ENCODE results near the gene WBP4. TPM values are rescaled to one million over a fixed set of nuclear protein-coding genes. Genes with fewer than 3 reads are reported as not detected.

The WBP4 gene
- total and polyA plus RNA-seq, 2 of the 13 experiments (the other 11 are each of a cell fraction or from before 2014, with no cell fraction given), result 6.7 to 11.7 TPM

DNA sequence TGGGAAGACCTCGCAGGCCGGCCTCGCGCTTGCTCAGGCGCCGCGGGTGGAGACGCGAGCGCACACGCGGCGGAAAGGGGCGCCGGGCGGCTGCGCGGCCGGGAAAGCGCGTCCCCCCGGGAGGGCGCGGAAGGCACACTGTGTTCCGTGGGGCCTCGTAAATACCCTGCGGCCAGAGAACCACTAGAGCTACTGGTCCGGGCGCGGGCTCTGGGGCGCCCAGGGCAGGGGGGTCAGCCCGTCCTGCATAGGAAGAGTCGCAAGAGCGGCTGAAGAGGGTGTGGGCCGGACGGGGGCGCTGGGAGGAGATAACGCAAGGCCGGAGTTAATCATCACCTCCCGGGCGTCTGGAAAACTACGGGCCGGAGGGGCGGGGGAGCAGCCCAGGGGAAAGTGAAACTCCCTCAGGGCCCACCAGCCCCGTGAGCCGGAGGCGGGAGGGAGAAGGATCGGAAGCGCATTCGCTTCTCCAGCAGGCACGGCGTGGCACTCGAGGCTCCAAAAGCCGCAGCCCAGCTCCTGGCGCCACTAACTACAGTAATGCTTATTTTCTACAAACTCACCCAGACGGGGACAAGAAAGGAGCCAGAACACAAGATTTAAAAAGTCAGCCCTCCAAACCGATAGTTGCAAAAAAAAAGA is 1.1 kb upstream of the WBP4 start (continued):
- TF ChIP-seq, protein P1, sequence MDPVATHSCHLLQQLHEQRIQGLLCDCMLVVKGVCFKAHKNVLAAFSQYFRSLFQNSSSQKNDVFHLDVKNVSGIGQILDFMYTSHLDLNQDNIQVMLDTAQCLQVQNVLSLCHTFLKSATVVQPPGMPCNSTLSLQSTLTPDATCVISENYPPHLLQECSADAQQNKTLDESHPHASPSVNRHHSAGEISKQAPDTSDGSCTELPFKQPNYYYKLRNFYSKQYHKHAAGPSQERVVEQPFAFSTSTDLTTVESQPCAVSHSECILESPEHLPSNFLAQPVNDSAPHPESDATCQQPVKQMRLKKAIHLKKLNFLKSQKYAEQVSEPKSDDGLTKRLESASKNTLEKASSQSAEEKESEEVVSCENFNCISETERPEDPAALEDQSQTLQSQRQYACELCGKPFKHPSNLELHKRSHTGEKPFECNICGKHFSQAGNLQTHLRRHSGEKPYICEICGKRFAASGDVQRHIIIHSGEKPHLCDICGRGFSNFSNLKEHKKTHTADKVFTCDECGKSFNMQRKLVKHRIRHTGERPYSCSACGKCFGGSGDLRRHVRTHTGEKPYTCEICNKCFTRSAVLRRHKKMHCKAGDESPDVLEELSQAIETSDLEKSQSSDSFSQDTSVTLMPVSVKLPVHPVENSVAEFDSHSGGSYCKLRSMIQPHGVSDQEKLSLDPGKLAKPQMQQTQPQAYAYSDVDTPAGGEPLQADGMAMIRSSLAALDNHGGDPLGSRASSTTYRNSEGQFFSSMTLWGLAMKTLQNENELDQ (CRISPR knock-in tag; IDR thresholded peaks at IDR 0.05; ENCODE audit: borderline replicate concordance), result no peak
- TF ChIP-seq TFE3 (CRISPR knock-in tag; IDR thresholded peaks at IDR 0.05) (peak; percentile 48; the same call in 1 of the 2 replicates), PAF1 (CRISPR knock-in tag; IDR thresholded peaks at IDR 0.05) (no peak)
- TF ChIP-seq, protein P2, sequence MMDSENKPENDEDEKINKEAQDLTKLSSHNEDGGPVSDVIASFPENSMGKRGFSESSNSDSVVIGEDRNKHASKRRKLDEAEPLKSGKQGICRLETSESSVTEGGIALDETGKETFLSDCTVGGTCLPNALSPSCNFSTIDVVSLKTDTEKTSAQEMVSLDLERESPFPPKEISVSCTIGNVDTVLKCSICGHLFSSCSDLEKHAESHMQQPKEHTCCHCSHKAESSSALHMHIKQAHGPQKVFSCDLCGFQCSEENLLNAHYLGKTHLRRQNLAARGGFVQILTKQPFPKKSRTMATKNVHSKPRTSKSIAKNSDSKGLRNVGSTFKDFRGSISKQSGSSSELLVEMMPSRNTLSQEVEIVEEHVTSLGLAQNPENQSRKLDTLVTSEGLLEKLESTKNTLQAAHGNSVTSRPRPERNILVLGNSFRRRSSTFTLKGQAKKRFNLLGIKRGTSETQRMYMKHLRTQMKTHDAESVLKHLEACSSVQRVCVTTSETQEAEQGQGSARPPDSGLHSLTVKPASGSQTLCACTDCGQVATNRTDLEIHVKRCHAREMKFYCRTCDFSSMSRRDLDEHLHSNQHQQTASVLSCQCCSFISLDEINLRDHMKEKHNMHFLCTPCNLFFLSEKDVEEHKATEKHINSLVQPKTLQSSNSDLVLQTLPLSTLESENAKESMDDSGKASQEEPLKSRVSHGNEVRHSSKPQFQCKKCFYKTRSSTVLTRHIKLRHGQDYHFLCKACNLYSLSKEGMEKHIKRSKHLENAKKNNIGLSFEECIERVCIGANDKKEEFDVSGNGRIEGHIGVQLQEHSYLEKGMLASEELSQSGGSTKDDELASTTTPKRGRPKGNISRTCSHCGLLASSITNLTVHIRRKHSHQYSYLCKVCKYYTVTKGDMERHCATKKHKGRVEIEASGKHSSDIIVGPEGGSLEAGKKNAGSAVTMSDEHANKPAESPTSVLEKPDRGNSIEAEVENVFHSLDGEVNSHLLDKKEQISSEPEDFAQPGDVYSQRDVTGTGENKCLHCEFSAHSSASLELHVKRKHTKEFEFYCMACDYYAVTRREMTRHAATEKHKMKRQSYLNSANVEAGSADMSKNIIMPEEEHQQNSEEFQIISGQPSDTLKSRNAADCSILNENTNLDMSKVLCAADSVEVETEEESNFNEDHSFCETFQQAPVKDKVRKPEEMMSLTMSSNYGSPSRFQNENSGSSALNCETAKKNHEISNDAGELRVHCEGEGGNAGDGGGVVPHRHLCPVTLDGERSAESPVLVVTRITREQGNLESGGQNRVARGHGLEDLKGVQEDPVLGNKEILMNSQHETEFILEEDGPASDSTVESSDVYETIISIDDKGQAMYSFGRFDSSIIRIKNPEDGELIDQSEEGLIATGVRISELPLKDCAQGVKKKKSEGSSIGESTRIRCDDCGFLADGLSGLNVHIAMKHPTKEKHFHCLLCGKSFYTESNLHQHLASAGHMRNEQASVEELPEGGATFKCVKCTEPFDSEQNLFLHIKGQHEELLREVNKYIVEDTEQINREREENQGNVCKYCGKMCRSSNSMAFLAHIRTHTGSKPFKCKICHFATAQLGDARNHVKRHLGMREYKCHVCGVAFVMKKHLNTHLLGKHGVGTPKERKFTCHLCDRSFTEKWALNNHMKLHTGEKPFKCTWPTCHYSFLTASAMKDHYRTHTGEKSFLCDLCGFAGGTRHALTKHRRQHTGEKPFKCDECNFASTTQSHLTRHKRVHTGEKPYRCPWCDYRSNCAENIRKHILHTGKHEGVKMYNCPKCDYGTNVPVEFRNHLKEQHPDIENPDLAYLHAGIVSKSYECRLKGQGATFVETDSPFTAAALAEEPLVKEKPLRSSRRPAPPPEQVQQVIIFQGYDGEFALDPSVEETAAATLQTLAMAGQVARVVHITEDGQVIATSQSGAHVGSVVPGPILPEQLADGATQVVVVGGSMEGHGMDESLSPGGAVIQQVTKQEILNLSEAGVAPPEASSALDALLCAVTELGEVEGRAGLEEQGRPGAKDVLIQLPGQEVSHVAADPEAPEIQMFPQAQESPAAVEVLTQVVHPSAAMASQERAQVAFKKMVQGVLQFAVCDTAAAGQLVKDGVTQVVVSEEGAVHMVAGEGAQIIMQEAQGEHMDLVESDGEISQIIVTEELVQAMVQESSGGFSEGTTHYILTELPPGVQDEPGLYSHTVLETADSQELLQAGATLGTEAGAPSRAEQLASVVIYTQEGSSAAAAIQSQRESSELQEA (CRISPR knock-in tag; IDR thresholded peaks at IDR 0.05; ENCODE audit: not compliant biosample characterization), result no peak
- TF ChIP-seq, protein P3, sequence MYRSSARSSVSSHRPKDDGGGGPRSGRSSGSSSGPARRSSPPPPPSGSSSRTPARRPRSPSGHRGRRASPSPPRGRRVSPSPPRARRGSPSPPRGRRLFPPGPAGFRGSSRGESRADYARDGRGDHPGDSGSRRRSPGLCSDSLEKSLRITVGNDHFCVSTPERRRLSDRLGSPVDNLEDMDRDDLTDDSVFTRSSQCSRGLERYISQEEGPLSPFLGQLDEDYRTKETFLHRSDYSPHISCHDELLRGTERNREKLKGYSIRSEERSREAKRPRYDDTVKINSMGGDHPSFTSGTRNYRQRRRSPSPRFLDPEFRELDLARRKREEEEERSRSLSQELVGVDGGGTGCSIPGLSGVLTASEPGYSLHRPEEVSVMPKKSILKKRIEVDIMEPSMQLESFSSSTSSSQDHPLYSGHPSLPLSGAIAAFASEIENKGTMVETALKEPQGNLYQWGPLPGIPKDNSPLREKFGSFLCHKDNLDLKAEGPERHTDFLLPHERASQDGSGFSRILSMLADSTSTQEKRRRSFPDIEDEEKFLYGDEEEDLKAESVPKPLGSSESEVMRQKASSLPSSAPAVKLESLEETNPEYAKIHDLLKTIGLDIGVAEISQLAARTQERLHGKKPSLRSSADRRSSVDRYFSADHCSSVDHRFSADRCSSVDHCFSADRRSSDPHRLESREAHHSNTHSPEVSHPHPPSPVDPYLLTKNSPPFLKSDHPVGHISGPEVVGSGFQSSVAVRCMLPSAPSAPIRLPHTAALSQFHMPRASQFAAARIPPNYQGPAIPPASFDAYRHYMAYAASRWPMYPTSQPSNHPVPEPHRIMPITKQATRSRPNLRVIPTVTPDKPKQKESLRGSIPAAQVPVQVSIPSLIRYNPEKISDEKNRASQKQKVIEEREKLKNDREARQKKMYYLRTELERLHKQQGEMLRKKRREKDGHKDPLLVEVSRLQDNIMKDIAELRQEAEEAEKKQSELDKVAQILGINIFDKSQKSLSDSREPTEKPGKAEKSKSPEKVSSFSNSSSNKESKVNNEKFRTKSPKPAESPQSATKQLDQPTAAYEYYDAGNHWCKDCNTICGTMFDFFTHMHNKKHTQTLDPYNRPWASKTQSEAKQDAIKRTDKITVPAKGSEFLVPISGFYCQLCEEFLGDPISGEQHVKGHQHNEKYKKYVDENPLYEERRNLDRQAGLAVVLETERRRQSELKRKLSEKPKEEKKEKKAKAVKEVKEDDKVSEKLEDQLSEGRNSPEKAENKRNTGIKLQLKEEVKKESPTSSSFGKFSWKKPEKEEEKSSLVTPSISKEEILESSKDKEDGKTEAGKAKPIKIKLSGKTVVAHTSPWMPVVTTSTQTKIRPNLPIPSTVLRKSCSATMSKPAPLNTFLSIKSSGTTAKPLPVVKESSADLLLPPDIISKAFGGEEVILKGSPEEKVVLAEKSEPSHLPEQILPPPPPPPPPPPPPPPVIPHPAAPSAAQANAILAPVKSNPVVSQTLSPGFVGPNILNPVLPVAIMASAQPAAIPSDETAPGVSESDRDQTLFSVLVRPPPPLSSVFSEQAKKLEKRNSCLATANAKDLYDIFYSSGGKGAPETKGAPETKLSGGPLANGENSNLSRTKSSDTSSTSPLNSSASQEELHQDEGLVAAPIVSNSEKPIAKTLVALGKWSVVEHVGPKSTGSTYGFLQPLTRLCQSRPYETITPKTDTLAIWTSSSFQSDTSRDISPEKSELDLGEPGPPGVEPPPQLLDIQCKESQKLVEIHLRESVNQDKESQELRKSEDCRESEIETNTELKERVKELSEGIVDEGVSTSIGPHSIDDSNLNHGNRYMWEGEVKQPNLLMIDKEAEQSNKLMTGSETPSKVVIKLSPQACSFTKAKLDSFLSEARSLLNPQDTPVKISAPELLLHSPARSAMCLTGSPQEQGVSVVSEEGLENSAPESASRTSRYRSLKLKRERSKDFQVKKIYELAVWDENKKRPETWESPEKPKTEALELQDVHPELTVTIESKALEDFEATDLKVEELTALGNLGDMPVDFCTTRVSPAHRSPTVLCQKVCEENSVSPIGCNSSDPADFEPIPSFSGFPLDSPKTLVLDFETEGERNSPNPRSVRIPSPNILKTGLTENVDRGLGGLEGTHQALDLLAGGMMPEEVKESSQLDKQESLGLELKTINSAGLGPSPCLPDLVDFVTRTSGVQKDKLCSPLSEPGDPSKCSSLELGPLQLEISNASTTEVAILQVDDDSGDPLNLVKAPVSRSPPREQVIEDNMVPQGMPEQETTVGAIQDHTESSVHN (CRISPR knock-in tag; IDR thresholded peaks at IDR 0.05), result 0 out of 2 replicates have a peak, but pooled peaks have one; percentile 36
- TF ChIP-seq, protein P4, sequence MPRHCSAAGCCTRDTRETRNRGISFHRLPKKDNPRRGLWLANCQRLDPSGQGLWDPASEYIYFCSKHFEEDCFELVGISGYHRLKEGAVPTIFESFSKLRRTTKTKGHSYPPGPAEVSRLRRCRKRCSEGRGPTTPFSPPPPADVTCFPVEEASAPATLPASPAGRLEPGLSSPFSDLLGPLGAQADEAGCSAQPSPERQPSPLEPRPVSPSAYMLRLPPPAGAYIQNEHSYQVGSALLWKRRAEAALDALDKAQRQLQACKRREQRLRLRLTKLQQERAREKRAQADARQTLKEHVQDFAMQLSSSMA (CRISPR knock-in tag; IDR thresholded peaks at IDR 0.05), result no peak

Data from HepG2 (cell line).